GM23338 (cell line): Measurements from ENCODE around the gene ROCK2. TPM values are rescaled to one million over a fixed set of nuclear protein-coding genes. Genes with fewer than 3 reads are reported as not detected.

ENCODE experiments used
- ATAC-seq: fragments of 200-7000 bp; cut with Tn5 transposase; 3 replicates; pipeline ENCODE4 v1.9.1; 2020
- DNase-seq: peaks from one replicate; pipeline ENCODE4 v3.0.0-alpha.2; 2015; ENCODE audit warnings: low spot score
- H2AFZ ChIP-seq: fragments of 200-600 bp; sonication (generic); 2 replicates; pipeline ENCODE4 v1.8.0; 2016; ENCODE audit warnings: antibody characterized with exemption, mild to moderate bottlenecking, moderate library complexity
- H3F3A ChIP-seq: fragments of 200-600 bp; sonication (generic); replicated peaks from 2 replicates; pipeline ENCODE4 v1.8.0; 2017; ENCODE audit warnings: antibody characterized with exemption, mixed run types, low read depth
- H3K27ac ChIP-seq: fragments of 200-600 bp; sonication (generic); 2 replicates; pipeline ENCODE4 v1.6.1; 2016; ENCODE audit warnings: low read depth
- H3K27me3 ChIP-seq: fragments of 200-600 bp; sonication (generic); 2 replicates; pipeline ENCODE4 v1.8.0; 2016; ENCODE audit warnings: mild to moderate bottlenecking, mixed run types, moderate library complexity; ENCODE audit not compliant: insufficient read depth
- H3K36me3 ChIP-seq: fragments of 200-600 bp; sonication (generic); 2 replicates; pipeline ENCODE4 v1.8.0; 2016; ENCODE audit warnings: mild to moderate bottlenecking; ENCODE audit not compliant: insufficient read depth
- H3K4me1 ChIP-seq: fragments of 200-600 bp; sonication (generic); 2 replicates; pipeline ENCODE4 v1.8.0; 2016; ENCODE audit warnings: mild to moderate bottlenecking, moderate library complexity; ENCODE audit not compliant: insufficient read depth
- H3K4me2 ChIP-seq: fragments of 200-600 bp; sonication (generic); 2 replicates; pipeline ENCODE4 v1.7.1; 2017; ENCODE audit warnings: mixed run types
- H3K4me3 ChIP-seq: fragments of 200-600 bp; sonication (generic); 2 replicates; pipeline ENCODE4 v1.6.1; 2016; ENCODE audit warnings: mixed run types
- H3K79me2 ChIP-seq: fragments of 200-600 bp; sonication (generic); replicated peaks from 2 replicates; pipeline ENCODE4 v1.8.0; 2017; ENCODE audit warnings: mild to moderate bottlenecking; ENCODE audit not compliant: insufficient read depth
- H3K9me2 ChIP-seq: fragments of 200-600 bp; sonication (generic); 2 replicates; pipeline ENCODE4 v1.8.0; 2017; ENCODE audit not compliant: insufficient read depth
- H4K20me1 ChIP-seq: fragments of 200-600 bp; sonication (generic); replicated peaks from 2 replicates; pipeline ENCODE4 v1.8.0; 2017; ENCODE audit warnings: mild to moderate bottlenecking; ENCODE audit not compliant: insufficient read depth
- H3K27ac Mint-ChIP-seq: 2 replicates; pipeline ENCODE4 v1.8.0; 2020; ENCODE audit warnings: inconsistent platforms, mild to moderate bottlenecking, moderate library complexity, mixed read lengths
- H3K27me3 Mint-ChIP-seq: 3 replicates; pipeline ENCODE4 v1.8.0; 2022; ENCODE audit warnings: low read depth, mild to moderate bottlenecking, moderate library complexity, mixed read lengths, inconsistent platforms; ENCODE audit not compliant: insufficient read depth, poor library complexity
- H3K36me3 Mint-ChIP-seq: 3 replicates; pipeline ENCODE4 v1.8.0; 2021; ENCODE audit warnings: low read depth, mild to moderate bottlenecking, inconsistent platforms, moderate library complexity, mixed read lengths
- H3K4me1 Mint-ChIP-seq: 3 replicates; pipeline ENCODE4 v1.8.0; 2020; ENCODE audit warnings: mild to moderate bottlenecking, inconsistent platforms, mixed read lengths
- H3K4me3 Mint-ChIP-seq: 3 replicates; pipeline ENCODE4 v1.8.0; 2021; ENCODE audit warnings: moderate library complexity, mild to moderate bottlenecking, inconsistent platforms, mixed read lengths
- H3K9me3 Mint-ChIP-seq: 3 replicates; pipeline ENCODE4 v1.8.0; 2020; ENCODE audit warnings: moderate library complexity, mild to moderate bottlenecking, inconsistent platforms, mixed read lengths
- CREB1 ChIP-seq: fragments of 250-450 bp; sonication (Bioruptor Pico); IDR thresholded peaks from 2 replicates; pipeline ENCODE4 v1.5.0; 2020; ENCODE audit warnings: low read depth, mild to moderate bottlenecking, moderate library complexity
- CTCF ChIP-seq, 2 experiments: fragments of 200-600 bp in 1 of 2; sonication (generic) in 1 of 2; conservative IDR thresholded peaks; 2 replicates each; pipeline versions ENCODE4 v1.5.1 to v1.6.1; 2016 to 2017; ENCODE audit warnings: antibody characterized with exemption in 2 of 2, low read depth in 2 of 2, mild to moderate bottlenecking in 2 of 2, moderate library complexity in 1 of 2
- ETS1 ChIP-seq: IDR thresholded peaks from 2 replicates; pipeline ENCODE4 v1.6.1; 2016; ENCODE audit warnings: antibody characterized with exemption
- EZH2 ChIP-seq: fragments of 200-600 bp; sonication (generic); IDR thresholded peaks from one replicate; pipeline ENCODE4 v1.8.0; 2017; ENCODE audit warnings: antibody characterized with exemption, mild to moderate bottlenecking, low read depth; ENCODE audit not compliant: unreplicated experiment
- JUNB ChIP-seq: IDR thresholded peaks from one replicate; pipeline ENCODE4 v1.6.1; 2016; ENCODE audit warnings: antibody characterized with exemption; ENCODE audit not compliant: unreplicated experiment
- REST ChIP-seq: IDR thresholded peaks from one replicate; pipeline ENCODE4 v1.6.1; 2018; ENCODE audit warnings: antibody characterized with exemption; ENCODE audit not compliant: unreplicated experiment
- ZNF114 ChIP-seq: fragments of 250-450 bp; sonication (Bioruptor Pico); IDR thresholded peaks from 2 replicates; pipeline ENCODE4 v1.5.0; 2020; ENCODE audit warnings: mild to moderate bottlenecking, moderate library complexity
- ZNF331 ChIP-seq: fragments of 250-450 bp; sonication (Bioruptor Pico); IDR thresholded peaks from 2 replicates; pipeline ENCODE4 v1.5.0; 2020; ENCODE audit warnings: low read depth, mild to moderate bottlenecking, moderate library complexity
- ZNF462 ChIP-seq: fragments of 250-450 bp; sonication (Bioruptor Pico); IDR thresholded peaks from 2 replicates; pipeline ENCODE4 v1.5.0; 2020; ENCODE audit warnings: mild to moderate bottlenecking, moderate library complexity
- polyA plus RNA-seq: library from polyadenylated mRNA; unstranded; fragments of >200 nt; fragmentation: Nextera tagmentation; extraction: Ambion mirVana; gene quantifications from 2 replicates; pipeline ENCODE4 v1.2.1, GENCODE V29; 2016
- total RNA-seq: library from RNA; depleted of rRNA; stranded (reverse); fragments of >200 nt; shearing (Covaris generic); gene quantifications from 2 replicates; pipeline ENCODE4 v1.2.3, GENCODE V29; 2014

Gene ROCK2
- total and polyA plus RNA-seq, 2 experiments from 2014 or later: 16.4 to 28.0 TPM

GRCh38 chr2:11180653-11181052 is 163.8 kb downstream of the ROCK2 start:
- Histone ChIP-seq H3K36me3 (0 out of 2 replicates have a peak, but pooled peaks cover 7% of the 10 kb centered on the region), H3K4me2 (no peak overlapping the region), H4K20me1 (no peaks in the 10 kb centered on the region), H3K4me1 (no peaks in the 10 kb centered on the region), H3K4me3 (no peak overlapping the region), H3K79me2 (no peaks in the 10 kb centered on the region), H3K27ac (no peak overlapping the region), H3K27me3 (no peaks in the 10 kb centered on the region), H3F3A (no peaks in the 10 kb centered on the region), H3K9me2 (no peaks in the 10 kb centered on the region), H2AFZ (no peak overlapping the region)
- DNase-seq (no peak), ATAC-seq (no peak)
- TF ChIP-seq CREB1 (CRISPR knock-in tag) (no peak), REST (no peak), ZNF331 (CRISPR knock-in tag) (no peak), CTCF (conservative IDR thresholded peaks at IDR 0.05; ENCODE audit: low read depth in 2 of 2) (no peak), JUNB (no peak), ZNF462 (CRISPR knock-in tag) (no peak), EZH2 (no peak), ETS1 (no peak), ZNF114 (CRISPR knock-in tag) (no peak)
- no peaks in the 10 kb centered on the region for H3K4me1 Mint-ChIP-seq
- H3K9me3 Mint-ChIP-seq: no peaks in the 10 kb centered on the region
- H3K27me3 Mint-ChIP-seq: no peaks in the 10 kb centered on the region
- H3K27ac Mint-ChIP-seq: no peak overlapping the region
- H3K36me3 Mint-ChIP-seq: no peaks in the 10 kb centered on the region; the same call in 2 of the 3 replicates
- no peak overlapping the region for H3K4me3 Mint-ChIP-seq
